GM18867 (cell line): ENCODE measurements around the gene PRKAB2.
"Not testable (repeated sequence)": the region's sequence is repeated elsewhere in the genome, so short reads cannot be mapped to it uniquely, and the experiment has no call there.

Experiments
- ATAC-seq: cut with Tn5 transposase; IDR thresholded peaks from one replicate; pipeline ENCODE4 v1.9.1; 2021; ENCODE audit warnings: mild to moderate bottlenecking, moderate library complexity; ENCODE audit not compliant: unreplicated experiment

Gene PRKAB2, protein sequence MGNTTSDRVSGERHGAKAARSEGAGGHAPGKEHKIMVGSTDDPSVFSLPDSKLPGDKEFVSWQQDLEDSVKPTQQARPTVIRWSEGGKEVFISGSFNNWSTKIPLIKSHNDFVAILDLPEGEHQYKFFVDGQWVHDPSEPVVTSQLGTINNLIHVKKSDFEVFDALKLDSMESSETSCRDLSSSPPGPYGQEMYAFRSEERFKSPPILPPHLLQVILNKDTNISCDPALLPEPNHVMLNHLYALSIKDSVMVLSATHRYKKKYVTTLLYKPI

DNA sequence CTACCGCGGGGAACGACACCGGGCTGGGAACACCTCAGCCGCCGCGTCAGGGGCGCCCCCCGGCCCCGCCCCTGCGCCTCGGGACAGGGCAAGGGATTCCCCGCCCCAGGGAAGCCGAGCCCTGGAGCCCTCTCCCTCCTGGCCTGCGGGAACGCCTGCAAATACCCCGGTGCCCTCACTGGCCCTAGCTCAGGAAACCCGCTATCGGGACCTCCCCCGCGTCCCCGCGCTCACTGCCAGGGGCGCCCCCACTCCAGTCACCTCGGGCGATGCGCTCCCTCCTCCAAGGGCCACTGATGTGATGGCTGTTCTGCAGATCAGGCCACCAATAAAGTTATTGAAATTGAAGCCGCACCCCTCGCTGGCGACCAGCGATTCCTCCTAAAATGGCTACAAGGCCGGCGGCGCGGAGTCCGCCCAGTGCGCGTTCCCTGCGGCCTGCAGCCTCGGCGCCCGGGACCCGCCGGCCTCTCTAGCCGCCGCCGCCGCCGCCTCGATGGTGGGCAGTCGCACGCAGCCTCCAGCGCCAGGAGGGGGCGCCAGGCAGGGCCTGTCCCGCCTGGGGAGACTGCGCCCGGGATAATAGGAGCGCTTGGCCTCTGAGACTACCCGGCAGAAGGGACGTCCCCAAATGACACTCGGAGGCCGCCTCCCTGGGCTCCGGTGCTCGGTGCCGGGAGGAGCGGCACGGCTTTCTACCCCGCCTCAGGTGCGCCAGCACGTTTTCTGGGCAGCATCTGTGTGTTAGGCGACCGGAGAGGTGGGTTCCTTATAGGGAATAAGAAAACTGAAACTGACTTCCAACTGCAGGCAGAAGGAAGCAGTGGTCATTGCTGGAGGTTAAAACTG is at the start of gene PRKAB2:
Gene PRKAB2 (minus strand): TSS at position 303 of the 849 bp plus-strand sequence. CDS start 326 bp downstream, outside the sequence.
- ATAC-seq = peak; percentile 92

DNA sequence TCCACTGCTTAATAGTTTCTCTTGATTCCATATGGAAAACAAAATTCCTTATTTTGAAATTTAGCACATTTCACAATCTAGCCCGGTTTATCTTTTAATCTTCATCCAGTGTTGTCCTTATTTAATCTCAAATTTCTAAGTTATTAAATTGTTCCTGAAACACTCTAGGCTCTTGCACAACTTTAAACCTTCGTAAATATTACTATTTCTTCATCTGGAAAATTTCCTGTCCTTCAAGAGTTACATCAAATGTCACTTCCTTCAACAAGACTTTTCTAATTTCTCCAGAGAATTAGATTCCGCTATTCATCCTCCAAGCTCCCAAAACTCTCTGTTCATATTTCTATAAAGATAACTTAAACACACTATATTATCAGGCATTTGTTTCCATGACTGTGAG is 46.3 kb upstream of the PRKAB2 start:
- ATAC-seq = no peak

DNA sequence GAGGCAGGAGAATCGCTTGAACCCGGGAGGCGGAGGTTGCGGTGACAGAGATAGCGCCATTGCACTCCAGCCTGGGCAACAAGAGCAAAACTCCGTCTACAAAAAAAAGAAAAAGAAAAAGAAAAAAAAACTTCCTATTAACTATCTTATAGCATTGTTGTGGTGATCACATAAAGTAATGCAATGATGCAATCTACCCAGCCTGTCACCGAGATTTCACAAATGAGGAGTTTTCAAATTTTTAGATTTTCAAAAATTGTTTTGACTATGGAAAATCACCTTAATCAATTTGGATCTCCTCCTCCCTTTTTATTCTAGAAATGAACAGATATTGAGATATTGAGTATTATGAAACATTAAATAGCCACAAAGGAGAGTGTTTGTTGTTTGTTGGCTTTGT is 44.9 kb upstream of the PRKAB2 start:
- ATAC-seq = no peak

DNA sequence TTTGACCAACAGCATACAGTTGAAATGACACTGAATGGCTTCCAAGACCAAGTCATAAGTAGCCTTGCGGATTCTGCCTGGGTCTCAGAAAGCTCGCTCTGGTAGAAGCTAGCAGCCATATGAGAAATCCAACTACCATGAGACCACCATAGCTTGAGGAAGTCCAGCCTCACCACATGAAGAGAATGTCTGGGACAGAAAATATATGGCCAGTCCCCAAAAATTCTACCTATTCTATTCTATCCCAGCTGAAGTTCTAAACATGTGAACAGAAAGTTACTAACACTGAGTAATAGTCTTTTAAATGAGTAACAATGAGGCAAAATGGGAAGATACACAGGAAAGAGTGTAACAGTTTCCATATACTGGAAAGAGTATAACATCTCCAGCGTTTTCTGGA is 43.9 kb upstream of the PRKAB2 start:
- no peak for ATAC-seq

DNA sequence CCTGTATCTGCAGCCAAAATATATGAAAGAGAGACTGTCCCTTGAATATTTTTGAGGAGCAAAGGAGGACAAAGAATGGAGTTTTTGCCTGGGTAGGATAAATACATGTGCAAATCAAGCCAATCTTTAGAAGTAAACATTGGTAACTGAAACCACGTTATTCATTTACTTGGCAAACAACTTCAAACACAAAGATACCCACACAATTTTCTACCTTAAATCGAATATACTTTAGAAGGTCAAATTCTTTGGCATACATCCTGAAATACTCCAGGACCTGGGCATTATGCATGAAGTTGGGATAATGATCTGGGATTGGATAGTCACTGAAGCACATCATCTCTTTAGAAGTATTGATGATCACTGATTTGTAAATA is 43.3 kb upstream of the PRKAB2 start:
- ATAC-seq = no peak

DNA sequence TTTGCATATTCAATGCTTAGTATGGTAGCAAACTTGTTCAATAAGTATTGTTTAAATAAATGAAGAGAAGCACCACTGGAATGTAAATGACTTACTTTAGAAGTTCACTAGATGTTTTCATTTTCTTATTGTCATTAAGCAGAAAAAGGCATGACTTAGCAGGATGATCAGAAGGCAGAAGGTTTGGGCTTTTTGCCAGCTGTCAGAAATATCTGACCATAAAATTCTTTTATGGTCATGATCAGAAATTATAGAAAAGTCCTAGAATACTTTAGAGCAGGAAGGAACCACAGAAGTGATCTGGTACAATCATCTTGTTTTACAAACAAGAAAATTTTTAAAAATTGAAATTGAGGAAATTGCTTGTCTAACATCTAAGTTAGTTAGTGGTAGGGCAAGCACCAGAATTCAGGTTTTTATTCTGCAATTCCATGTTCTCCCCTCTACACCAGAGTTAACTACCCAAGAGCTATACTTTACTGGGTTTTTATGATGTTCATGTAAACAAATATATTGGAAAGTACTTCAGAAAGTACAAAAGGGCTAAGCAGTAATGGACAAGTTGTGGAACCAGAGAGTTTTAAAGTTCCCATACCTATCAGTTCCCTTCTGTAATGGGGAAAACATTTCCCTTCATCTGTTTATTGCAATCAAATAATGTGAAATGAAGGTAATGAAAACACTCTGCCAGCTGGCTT is 42.7 kb upstream of the PRKAB2 start:
- no peak for ATAC-seq

DNA sequence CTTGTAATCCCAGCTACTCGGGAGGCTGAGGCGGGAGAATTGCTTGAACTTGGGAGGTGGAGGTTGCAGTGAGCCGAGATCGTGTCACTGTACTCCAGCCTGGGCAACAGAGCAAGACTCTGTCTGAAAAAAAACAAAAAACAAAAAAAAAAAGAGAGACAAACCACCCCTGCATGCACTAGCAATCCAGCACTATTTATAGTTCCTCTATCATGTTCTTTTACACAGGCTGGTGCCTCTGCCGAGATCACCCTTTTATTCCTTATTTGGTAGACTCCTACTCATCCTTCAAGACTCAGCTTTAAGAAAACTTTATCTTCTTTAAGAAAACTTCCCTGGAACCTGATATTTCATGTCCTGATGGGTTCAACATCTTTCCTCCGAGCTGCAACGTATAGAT is 42.1 kb upstream of the PRKAB2 start:
- ATAC-seq = no peak

DNA sequence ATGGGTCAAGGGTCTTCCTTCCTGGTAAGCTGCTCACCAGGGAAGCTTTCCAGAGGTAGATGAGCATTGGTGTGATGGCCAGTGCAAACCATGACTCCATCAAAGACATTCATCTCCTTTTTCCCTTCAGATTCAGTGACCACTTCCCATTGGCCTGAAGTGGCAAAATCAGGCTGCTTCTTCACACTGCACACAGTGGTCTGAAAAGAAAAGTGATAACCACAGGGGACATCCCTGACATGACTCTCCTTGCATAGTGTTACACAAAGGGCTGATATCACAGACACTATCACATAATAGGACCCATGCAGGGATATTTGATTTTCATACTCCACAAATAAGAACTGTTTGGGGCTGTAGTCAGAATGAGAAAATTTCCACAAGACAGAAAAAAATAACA is 41.0 kb upstream of the PRKAB2 start:
- no peak for ATAC-seq

DNA sequence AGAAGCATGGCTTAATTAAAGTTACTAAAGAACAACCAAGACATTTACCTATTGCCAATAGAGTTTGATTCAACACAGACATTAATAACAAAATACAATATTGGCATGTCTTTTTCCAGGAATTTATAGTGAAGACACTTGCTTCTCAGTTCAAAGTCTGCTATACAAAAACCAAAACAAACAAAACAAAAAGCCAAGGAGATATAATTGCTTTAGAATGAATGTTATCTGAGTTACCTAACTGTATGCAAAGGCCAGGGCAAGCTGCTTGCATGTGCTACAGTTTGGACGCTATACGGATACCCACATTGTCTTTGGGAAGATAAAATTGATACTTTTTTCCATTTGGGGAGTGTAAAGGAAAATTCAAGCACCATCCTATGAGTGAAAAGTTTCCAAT is 39.3 kb upstream of the PRKAB2 start:
- ATAC-seq = no peak

DNA sequence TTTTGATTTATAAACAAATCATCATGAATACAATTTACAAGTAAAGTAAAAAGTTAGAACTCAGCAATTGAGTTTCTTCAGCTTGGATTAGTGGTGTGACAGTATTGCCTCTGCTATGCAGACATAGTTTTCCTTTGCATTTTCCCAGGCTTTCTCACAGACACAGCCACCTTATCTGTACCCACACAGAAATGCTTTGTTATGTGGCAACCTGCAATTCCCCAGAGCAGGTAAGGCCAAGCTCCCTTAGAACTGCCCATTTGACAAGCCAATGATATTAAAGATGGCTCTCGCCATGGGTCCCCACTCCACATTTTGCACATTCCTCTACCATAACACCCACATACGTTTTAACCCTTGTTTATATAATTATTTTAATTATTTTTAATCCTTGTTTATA is 38.7 kb upstream of the PRKAB2 start:
- ATAC-seq = no peak

DNA sequence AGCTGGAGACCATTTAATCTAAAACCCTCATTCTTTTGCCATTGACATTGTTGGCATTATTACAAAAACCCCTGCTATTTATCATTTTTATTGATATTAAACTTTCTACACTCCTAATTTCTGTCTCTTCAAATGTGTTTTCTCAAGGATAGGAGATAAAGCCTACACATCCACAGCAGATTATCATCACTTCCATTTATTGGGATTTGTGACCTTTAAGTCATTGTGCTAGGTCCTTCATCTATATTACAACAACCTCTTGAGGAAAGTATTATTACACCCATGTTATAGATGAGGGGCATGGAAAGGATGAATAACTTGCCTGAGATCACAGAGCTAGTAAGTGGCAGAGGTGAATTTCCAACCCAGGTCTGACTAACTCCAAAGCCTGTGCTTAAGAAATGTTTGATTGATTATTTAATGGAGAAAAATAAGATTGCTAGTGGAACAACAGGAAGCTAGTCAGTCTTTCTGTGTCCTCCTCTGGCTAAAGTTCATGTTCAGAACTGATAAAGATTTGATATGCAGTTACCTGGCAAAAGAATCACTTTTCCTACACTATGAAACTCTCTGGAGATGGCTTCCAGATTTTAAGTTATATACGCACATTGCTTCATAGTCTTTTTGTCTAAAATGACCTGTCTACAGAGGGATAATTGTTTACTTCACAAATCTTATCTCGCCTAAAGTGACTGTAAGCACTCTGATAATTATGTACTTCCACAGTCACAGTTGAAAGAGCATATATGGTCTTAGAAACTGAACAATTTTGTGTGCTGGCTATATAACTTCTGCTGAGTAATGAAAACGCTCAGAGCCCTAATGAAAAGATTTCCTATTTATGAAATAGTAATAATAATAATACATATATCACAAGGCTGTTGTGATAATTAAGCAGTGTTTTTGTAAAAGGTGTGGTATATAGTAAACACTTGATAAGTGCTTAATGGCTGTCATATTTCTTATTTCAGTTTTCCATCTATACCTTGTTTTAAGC is 37.9 kb upstream of the PRKAB2 start:
- no peak for ATAC-seq

DNA sequence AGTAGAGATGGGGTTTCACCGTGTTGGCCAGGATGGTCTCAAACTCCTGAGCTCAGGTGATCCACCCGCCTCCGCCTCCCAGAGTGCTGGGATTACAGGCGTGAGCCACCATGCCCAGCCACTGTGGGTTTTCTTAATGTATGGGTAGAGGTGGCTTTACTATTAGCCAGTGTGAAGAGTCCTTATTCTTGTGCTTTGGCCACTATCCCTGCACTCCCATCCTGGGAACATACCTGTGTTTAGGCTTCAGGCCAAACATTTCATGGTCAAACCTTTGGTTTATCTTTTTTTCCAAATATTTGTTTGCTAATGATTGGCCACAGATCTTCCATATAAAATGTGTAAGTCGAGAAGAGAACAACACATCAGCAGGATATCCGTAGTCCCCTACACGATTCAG is 36.3 kb upstream of the PRKAB2 start:
- no peak for ATAC-seq

DNA sequence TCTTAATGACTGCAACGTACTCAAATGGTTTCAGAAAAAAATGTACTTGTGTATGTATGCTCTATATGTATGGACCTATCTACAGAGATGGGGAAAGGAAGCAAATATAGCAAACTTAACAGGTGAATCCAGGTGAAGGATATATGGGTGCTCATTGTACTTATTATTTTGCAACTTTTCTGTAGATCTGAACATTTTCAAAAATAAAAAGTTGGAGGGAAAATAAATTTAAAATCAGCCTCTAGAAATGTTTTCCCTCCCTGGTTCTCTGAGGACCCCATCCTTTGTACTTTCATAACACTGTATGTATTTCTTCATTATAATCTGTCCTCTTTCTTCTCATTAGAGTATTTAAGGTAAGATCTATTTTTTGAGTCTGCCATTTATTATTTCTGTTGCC is 34.9 kb upstream of the PRKAB2 start:
- no peak for ATAC-seq

DNA sequence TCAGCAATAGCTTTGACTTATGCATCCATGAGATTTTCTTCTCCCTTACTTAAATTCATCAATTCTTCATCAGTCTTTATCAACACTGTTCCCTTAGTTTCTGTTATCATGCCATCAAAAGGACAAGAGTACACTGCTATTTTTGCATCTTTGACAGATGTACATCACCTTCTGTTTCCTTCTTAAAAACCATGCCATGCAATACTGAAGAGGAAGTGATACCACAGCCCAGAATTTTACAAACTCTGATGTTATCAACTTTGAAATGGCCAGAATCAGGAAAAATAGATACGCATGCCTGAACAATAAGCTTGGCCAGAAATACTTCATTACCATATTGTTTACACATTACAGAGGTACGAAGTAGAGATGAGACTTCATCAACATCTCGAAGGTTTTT is 31.8 kb upstream of the PRKAB2 start:
- ATAC-seq = no peak

DNA sequence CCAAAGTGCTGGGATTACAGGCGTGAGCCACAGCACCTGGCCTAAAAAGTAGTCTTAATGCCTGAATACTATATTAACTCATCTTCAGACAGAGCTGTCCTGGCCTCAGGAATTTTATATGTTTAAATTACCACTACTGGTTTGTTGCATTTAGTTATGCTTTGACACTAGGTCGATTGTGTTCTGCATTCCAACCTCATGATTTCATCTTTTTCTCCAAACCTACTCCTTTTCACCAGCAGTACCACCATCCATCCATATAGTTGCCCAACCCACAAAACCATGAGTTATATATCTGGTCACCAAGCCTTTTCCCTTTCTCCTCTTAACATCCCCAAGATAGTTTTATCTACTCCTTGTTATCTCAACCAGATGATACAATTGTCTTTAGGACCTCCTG is 30.3 kb upstream of the PRKAB2 start:
- ATAC-seq = no peak

DNA sequence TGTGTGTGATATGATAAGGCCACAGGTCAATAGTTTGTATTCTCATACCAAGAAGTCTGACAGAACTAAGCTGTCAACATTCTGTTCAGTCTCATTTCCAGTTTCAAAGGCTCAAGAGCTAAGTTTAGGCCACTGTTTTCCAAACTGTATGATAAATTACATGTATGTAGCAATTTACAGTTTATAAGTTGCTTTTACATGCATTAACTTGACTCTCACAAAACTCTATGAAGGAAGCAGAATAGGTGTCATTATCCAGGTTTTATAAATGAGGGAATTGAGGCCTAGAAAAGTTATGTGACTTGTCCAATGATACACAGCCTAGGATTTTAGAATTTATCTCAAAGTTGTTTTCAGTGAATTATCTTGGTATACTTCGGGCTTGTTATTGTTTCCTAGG is 29.5 kb upstream of the PRKAB2 start:
- ATAC-seq = no peak

DNA sequence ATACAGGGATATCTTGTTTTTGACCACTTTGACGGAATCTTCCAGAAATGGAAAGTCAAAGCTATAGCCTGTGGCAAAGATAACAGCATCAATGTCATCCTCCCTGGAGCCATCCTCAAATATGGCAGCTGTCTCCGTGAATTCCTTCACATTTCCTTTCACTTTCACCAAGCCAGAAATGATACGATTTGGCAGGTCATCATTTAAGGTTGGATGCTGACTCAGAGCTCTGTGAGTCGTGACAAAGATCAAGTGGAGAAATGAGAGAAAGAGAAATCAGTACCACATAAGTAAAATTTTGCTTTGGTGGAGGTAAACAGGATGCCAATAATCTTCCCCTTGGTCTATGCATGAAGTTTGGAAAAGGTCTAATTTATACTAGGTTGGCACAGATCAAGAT is 29.0 kb upstream of the PRKAB2 start:
- ATAC-seq = no peak

DNA sequence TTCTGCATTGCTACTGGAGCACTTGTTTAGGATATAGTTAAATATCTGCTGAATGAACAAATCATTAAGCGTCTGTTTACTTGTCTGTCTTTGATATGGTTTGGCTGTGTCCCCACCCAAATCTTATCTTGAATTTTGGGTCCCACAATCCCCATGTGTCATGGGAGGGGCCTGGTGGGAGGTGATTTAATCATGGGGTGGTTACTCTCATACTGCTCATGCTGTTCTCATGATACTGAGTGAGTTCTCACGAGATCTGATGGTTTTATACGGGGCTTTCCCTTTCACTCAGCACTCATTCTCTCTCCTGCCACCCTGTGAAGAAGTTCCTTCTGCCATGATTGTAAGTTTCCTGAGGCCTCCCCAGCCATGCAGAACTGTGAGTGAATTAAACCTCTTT is 25.1 kb upstream of the PRKAB2 start:
- ATAC-seq = not testable (repeated sequence)

DNA sequence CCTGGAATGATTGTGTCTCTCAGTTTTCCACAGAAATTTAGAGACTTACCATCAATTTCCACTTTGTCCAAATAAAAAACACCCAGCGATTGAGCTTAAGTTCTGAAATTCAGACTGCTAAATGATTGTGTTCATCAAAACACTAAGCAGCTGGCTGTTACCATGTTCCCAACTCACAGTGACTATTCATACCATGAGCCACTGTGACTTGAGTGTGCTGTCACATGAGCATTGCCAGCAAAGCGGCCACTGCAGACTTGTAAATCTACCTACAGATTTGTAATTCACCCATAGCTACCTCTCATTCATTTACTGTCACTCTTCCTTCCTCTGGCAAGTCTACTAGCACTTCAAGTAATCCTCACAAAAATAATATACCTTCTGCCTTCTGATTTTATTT is 17.2 kb upstream of the PRKAB2 start:
- no peak for ATAC-seq

DNA sequence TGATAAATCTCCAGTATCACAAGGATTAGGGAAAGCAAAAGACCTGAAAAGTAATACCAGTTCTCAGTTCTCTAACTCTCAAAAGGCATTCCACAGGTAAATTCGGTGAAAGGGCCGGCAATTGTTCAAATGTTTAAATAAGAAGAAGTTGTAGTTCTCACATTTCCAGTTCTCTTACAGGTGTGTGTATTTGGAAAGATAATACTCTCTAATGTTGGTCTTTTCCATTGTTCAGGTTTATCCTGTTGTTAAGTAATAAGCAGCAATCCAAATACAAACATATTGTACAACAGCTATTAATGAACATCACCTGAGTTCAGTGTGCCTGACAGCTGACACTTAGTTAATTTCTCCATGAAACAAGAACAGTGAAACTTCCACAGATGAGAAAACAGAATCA is 13.2 kb upstream of the PRKAB2 start:
- no peak for ATAC-seq
